NCI-H82 treated with DMSO at 0.1 percent for 48 hours (cell line): ENCODE results near the gene PAK4.

Experiments
- DNase-seq: peaks from one replicate; lab custom pipeline; 2025; ENCODE audit not compliant: unreplicated experiment; lab: John Stamatoyannopoulos, UW

Gene PAK4

GRCh38 chr19:39163621-39164020 is 38.0 kb downstream of the PAK4 start:
- no peak for DNase-seq

GRCh38 chr19:39164289-39164688 is 38.7 kb downstream of the PAK4 start:
- DNase-seq: no peak

GRCh38 chr19:39165857-39166256 is 40.3 kb downstream of the PAK4 start:
- no peak for DNase-seq

DNA sequence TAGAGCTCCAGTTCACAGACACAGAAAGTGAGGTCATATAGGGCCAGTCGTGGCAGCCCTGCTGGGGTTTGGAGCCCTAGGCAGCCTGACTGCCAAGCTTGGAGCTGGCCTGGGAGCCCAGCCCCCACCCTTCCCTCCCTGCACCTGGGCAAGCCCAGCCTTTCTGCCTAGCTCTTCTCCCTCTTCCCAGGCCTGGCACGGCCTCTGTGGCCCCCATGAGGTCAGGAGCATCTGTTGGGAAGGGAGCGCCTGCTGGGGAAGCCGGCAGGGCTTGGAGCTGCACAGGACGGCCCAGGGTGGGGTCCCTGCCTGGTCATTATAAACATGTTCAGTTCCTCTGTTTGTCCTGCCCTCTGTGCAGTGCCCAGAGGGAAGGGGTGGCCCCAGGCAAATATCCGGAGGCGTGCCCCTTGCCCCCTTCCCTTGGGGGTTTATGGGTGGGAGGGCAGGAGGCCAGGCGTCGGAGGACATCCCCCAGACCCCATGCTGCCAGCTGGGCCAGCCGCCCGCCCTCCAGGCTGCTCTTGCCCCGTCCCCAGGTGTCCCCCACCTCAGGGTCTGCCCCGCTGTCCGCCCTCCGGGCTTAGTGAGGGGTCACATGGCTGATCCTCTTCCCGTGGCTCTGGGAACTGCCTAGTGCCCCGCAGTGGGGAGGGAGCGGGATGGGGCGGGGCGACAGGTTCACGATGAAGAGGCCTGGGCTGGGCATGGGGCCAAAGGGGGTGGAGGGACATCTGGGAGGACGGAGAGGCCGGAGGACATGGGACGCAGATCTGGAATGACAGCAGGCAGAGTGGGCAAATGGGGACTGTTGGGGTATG is 41.2 kb downstream of the PAK4 start:
- no peak for DNase-seq

GRCh38 chr19:39167461-39168257 is 42.1 kb downstream of the PAK4 start:
- DNase-seq: no peak

DNA sequence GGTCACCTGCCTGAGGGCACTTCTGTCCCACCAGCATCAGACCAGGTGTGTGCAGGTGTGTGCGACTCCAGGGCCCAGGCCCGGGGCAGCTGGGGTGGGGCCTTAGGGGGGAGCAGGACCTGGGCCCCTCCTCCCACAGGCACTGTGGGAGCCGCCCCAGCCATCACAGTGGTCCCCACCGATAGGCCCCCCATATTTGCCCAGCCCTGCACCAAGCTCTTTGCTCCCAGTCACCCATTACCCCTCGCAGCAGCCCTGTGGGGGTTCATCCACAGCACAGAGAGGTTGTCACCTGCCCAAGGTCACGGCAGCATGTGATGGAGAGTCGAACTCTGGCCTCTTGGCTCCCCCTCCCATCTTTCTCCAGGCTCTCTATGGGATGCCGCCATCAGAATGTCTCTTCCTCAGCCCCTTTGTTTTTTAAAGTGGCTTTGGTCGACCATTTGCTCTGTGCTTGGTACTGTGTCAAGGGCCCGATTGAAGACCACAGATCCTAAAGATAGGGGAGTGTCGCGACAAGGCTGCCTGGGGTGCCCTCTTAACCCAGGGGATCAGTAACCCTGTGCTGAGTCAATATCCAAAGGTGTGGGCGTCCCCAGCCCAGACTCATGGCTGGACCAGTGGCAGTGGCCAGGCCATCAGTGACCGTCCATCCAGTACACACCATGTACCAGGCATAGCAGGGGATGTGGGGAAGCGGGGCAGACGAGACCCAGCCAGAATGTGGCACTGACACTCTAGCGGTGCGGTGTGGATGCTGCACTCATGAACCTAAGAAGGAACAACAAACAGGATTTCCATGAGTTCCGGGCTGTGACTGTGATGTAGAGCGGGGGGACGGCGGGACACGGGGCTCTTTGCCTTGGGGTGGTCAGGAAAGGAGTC is 42.9 kb downstream of the PAK4 start:
- no peak for DNase-seq

GRCh38 chr19:39169143-39169810 is 43.7 kb downstream of the PAK4 start:
- DNase-seq: no peak

GRCh38 chr19:39170386-39171231 is 45.0 kb downstream of the PAK4 start:
- DNase-seq: no peak

- no peak for DNase-seq
Observed at GRCh38 chr19:39171479-39172465, 46.2 kb downstream of the PAK4 start.

- no peak for DNase-seq
Observed at GRCh38 chr19:39172700-39173501, 47.3 kb downstream of the PAK4 start.

DNA sequence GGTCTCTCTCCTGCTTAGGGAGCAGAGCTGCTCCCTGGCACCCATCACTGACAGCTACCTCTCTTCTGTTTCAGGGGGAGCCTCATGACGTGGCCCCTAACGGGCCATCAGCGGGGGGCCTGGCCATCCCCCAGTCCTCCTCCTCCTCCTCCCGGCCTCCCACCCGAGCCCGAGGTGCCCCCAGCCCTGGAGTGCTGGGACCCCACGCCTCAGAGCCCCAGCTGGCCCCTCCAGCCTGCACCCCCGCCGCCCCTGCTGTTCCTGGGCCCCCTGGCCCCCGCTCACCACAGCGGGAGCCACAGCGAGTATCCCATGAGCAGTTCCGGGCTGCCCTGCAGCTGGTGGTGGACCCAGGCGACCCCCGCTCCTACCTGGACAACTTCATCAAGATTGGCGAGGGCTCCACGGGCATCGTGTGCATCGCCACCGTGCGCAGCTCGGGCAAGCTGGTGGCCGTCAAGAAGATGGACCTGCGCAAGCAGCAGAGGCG is 48.0 kb downstream of the PAK4 start:
- no peak for DNase-seq

GRCh38 chr19:39174142-39174541 is 48.6 kb downstream of the PAK4 start:
- DNase-seq: no peak

- no peak for DNase-seq
Observed at GRCh38 chr19:39174558-39175544, 49.3 kb downstream of the PAK4 start.

GRCh38 chr19:39175564-39175963 is 50.0 kb downstream of the PAK4 start:
- no peak for DNase-seq

DNA sequence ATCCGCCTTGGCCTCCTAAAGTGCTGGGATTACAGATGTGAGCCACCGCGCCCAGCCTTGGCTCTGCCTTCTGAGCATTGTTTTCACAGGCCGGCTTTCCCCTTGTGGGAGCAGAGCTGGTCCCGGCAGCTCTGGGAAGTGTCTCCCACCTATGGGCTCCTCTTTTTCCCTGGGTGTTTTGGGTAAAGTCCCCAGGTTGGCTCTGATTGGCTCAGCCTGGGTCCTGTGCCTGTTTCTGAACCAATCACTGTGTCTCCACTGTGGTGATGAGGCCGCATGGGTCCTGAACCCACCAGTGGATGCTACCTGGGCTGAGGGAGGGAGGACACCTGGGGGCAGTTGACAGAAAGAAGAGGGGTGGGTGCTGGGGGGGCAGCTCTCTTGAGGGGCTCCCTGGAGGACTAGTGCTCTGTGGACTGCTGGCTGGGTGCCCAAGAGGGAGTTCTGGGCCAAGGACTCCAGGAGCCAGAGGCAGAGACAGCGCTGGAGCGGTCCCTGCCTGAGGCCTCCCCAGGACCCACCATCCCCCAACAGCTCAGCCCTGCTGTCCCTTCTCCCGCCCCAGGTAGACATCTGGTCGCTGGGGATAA is 51.6 kb downstream of the PAK4 start:
- no peak for DNase-seq

GRCh38 chr19:39177736-39178135 is 52.1 kb downstream of the PAK4 start:
- no peak for DNase-seq
